ENCODE data around the gene FAM171A1. TPM values are rescaled to one million over a fixed set of nuclear protein-coding genes. Genes with fewer than 3 reads are reported as not detected.

The FAM171A1 gene
- total RNA-seq, 8 experiments from 2014 or later, result 16.4 to 44.7 (median 30.9) TPM

GRCh38 chr10:15168786-15169554, 202.1 kb downstream of the FAM171A1 start:
- peak; percentile 22 to 75 (median 67) for ATAC-seq (replicated peaks in 6 of 8)
- 20 to 100% (median 83%) methylated on average over 1 to 14 of the region's 44 CpGs; no CpG with 5 or more reads in 1 of the 10 experiments for WGBS, 10 experiments
- in situ Hi-C loops (cut with MboI; ENCODE audit: low pct_unique_long_range_greater_than_20kb in 2 of 9, low sequenced_read_pairs in 9 of 9, unreplicated experiment in 9 of 9), result no loop called here

GRCh38 chr10:15168291-15168785, 202.8 kb downstream of the FAM171A1 start, which contains the start of gene NMT2:
NMT2 (minus strand) TSS chr10:15168693; CDS start chr10:15168612, 81 bp downstream.
- Histone ChIP-seq H3K4me3 (peak within 1 kb of the TSS; percentile 51 to 99 (median 82)), H3K4me1 (replicated peaks in 1 of 2) (peaks cover 17 to 24% of the 10 kb centered on the region in 2 donors), H3K27ac (peak within 1 kb of the TSS; percentile 85 to 86)
- in situ Hi-C loops (cut with MboI; ENCODE audit: low pct_unique_long_range_greater_than_20kb in 2 of 9, low sequenced_read_pairs in 9 of 9, unreplicated experiment in 9 of 9), result no loop called here
- peak; percentile 89 to 92 (median 90) for ATAC-seq (replicated peaks in 6 of 8)
- 0% methylated on average over 5 of the region's 70 CpGs; no CpG with 5 or more reads in 9 of the 10 experiments for WGBS, 10 experiments

More at GRCh38 chr10:15168786-15169554, 202.1 kb downstream of the FAM171A1 start:
- Histone ChIP-seq H3K4me1 (replicated peaks in 1 of 2) (peaks cover 17 to 24% of the 10 kb centered on the region in 2 donors), H3K27ac (peak overlapping the region; percentile 23 to 38), H3K4me3 (peak overlapping the region in 4 of 5 donors; percentile 12 to 27 (median 18))

- WGBS, 10 experiments, result 0 to 23% (median 1%) methylated on average over 1 to 10 of the region's 54 CpGs; no CpG with 5 or more reads in 2 of the 10 experiments
Measured at GRCh38 chr10:15167411-15168290, 203.4 kb downstream of the FAM171A1 start.

GRCh38 chr10:15166325-15166724, 204.8 kb downstream of the FAM171A1 start:
- WGBS, 10 experiments, result 14 to 100% (median 52%) methylated on average over 1 to 2 of the region's 2 CpGs
- ATAC-seq (replicated peaks in 6 of 8), result no peak
- peaks cover 17 to 24% of the 10 kb centered on the region in 2 donors for H3K4me1 ChIP-seq (replicated peaks in 1 of 2)
- peak overlapping the region in 4 of 5 donors; percentile 51 to 99 (median 82) for H3K4me3 ChIP-seq
- in situ Hi-C loops (cut with MboI; ENCODE audit: low pct_unique_long_range_greater_than_20kb in 2 of 9, low sequenced_read_pairs in 9 of 9, unreplicated experiment in 9 of 9), result no loop called here
- H3K27ac ChIP-seq, result no peak overlapping the region

More at GRCh38 chr10:15167411-15168290, 203.4 kb downstream of the FAM171A1 start:
- ATAC-seq (replicated peaks in 6 of 8), result peak; percentile 40 to 65 (median 56)
- H3K4me1 ChIP-seq (replicated peaks in 1 of 2), result peaks cover 17 to 24% of the 10 kb centered on the region in 2 donors
- peak overlapping the region; percentile 85 to 86 for H3K27ac ChIP-seq
- in situ Hi-C loops (cut with MboI; ENCODE audit: low pct_unique_long_range_greater_than_20kb in 2 of 9, low sequenced_read_pairs in 9 of 9, unreplicated experiment in 9 of 9), result no loop called here
- H3K4me3 ChIP-seq, result peak overlapping the region; percentile 51 to 99 (median 82)

- no peak overlapping the region for H3K27ac ChIP-seq
- in situ Hi-C loops (cut with MboI; ENCODE audit: low pct_unique_long_range_greater_than_20kb in 2 of 9, low sequenced_read_pairs in 9 of 9, unreplicated experiment in 9 of 9), result no loop called here
Measured at GRCh38 chr10:15163253-15163828, 207.7 kb downstream of the FAM171A1 start.

More at GRCh38 chr10:15163253-15163828, 207.7 kb downstream of the FAM171A1 start:
- H3K4me1 ChIP-seq (replicated peaks in 1 of 2), result peaks cover 11 to 12% of the 10 kb centered on the region in 2 donors
- H3K4me3 ChIP-seq, result no peak overlapping the region
- 38 to 100% (median 92%) methylated on average over 1 to 2 of the region's 2 CpGs; no CpG with 5 or more reads in 1 of the 10 experiments for WGBS, 10 experiments
- no peak for ATAC-seq (replicated peaks in 6 of 8)

Other genes with a start within 250 kb of the FAM171A1 start
- gene NMT2, start 202.6 kb downstream of the FAM171A1 start, total RNA-seq, result 10 to 100 TPM; 11.5 to 23.0 (median 14.3) TPM